Stimulated activated CD8-positive, alpha-beta memory T cell treated with anti-CD3 and anti-CD28 coated beads, Interleukin-15, amount 100 ng/mL, for 4 hours (primary cell): ENCODE results near the gene RCCD1.
"Not testable (repeated sequence)": the region's sequence is repeated elsewhere in the genome, so short reads cannot be mapped to it uniquely, and the experiment has no call there.

Experiments
- DNase-seq, 2 donors: peaks; one replicate each; pipeline ENCODE4 v3.0.0-alpha.2; 2020; ENCODE audit warnings: low read depth in 2 of 2

Gene RCCD1

DNA sequence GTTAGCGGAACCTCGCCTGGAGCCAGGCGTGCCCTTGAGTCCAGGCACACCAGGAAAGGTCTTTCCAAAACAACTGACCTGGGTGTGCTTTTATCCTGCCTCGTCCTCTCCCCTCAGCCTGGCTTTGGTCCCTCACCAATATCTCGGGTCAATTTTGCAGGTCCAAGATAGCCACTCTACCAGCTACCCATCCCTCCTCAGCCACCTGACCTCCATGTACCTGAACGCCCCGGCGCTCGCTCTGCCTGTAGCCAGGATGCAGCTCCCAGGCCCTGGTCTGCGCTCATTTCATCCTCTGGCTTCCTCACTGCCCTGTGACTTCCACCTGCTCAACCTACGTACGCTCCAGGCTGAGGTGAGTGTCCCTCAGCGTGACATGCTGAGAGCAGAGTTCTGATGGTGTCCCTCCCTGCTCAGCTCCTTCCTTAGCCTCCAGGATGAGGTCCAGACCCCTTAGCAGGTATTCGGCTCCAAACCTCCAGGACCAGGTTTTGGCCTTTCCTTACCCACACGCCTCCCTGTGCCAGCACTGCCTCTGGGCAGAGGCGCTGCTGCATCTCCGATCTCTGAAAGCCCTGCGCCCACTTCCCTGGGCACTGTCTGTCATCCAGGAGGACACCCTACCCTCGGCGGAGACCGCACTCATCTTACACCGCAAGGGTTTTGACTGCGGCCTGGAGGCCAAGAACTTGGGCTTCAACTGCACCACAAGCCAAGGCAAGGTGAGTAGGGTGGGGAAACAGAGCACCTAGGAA, 36.5 kb upstream of the RCCD1 start:
- no peak for DNase-seq

- DNase-seq, result no peak
These were observed 35.8 kb upstream of the RCCD1 start for GRCh38 chr15:90918835-90919234.

DNA sequence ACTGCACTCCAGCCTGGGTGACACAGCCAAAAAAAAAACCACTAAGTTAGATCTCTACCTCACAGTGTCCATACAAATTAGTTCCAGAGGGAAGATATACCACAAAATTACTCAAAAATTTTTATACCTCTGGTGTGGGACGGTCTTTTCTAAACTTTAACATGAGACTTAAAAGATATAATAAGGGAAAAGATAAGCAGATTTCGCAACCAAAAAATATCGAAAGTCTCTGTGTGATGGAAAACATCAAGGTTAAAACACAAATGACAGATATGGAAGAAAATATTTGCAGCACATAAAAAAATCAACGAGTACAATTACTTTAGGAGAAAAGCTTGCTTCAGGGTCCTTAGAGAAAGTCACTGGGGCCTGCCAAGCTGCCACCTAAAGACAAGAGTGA, 32.8 kb upstream of the RCCD1 start:
- no peak for DNase-seq

DNA sequence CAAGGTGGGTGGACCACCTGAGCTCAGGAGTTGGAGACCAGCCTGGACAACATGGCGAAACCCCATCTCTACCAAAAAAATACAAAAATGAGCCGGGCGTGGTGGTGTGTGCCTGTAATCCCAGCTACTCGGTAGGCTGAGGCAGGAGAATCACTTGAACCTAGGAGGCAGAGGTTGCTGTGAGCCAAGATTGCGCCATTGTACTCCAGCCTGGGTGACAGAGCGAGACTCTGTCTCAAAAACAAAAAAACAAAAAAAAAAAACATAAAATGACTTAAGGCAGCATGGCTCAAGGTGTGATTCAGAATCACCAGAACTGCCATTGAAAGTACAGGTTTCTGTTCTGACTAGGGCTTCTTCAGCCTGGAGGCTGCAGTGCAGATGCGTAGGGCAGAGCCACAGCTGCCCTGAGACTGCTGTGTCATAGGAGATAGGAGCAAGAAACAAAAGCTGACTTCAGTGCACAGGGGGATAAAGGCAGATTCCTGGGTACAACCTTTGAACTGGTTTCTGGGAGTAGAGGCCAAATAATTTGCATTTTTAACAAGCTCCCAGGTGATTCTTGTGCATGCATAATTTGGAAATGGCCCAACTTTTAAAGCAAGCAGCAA, 31.9 kb upstream of the RCCD1 start:
- not testable (repeated sequence) for DNase-seq

- no peak for DNase-seq
These were observed 30.3 kb upstream of the RCCD1 start for GRCh38 chr15:90924375-90924774.

- not testable (repeated sequence) for DNase-seq
These were observed 27.9 kb upstream of the RCCD1 start for GRCh38 chr15:90926766-90927165.

DNA sequence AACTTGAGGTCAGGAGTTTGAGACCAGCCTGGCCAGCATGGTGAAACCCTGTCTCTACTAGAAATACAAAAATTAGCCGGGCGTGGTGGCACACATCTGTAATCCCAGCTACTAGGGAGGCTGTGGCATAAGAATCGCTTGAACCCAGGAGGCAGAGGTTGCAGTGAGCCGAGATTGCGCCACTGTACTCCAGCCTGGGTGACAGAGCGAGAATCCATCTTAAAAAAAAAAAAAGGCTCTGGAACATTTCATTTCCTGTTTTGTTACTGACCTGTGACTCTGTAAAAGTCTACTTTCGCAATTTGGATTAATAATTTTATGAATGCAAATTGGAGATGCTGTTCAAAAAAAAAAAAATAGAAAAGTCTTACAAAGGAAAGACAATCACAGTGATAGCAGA, 26.6 kb upstream of the RCCD1 start:
- not testable (repeated sequence) for DNase-seq

GRCh38 chr15:90929246-90930019, 25.3 kb upstream of the RCCD1 start:
- DNase-seq, result no peak

DNA sequence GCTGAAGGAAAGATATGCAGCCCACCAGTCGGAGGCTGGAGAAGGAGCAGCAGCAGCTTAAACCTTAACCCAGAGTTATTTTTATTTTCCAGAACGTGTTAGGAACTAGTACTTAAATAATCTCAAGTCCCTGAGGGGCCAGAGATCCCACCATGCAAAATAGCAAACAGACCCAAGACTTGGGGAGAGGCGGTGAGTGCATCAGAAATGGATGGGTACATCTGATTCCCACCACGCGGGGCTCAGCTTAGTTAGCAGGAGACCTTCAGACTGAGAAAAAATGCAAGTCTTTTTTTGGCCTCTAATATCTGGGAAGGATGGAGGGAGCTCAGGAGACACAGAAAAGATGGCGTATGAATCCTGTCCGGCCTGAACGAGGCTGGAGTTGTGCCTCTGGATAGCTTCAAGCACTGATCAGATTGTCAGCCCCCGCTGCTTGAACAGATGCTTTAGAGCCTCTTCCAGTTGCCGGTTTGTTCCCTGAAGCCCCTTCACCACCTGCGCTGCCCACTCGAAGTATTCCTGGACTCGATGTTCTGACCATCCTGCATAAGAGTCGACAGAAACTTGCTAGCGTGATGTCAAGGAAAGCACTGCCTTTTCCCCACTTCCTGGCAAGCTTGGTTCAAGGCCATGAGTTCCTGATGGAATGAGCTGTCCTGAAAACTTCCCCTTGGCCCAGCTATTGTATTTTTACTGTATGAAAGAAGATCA, 23.7 kb upstream of the RCCD1 start:
- no peak for DNase-seq

- DNase-seq, result no peak
These were observed 23.2 kb upstream of the RCCD1 start for GRCh38 chr15:90931575-90931827.

DNA sequence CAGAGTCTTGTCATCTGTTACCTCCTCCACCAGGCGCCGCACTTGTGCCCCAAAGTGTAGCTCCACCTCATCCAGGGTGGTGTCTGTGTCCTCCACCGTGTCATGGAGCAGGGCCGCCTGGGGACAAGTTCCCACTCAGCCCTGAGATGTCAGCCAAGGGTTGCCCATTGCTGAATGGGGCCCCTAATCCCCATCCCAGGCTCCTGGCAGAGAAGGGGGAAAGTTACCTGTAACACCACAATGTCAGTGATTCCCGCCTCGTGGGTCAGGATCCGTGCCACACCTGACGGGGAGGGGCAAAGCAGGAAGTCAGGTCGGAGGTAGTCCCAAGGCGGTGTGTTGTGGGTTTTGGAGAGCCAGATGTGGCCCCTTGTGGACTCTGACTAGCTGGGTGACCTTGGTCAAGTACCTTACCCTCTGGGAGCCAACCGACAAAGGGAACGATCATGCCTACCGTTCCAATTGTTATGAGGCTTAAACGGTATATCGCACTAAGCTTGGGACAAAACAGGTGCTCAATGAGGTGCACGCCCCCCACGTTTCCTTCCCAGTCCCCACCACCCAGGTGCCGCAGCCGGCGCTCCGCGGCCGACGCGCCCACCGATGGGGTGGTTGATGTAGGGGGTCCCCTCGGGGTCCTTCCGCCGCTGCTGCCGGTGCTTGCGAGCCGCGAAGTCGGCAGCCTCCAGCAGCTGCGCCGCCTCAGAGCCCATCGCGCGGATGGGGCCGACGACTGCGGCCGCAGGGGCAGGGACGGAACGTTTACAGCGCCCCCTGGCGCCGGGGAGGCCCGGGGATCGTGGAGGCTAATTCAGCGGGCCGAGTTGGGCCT, 22.6 kb upstream of the RCCD1 start, which contains the start of gene HDDC3:
Gene HDDC3 (minus strand): TSS at position 722 of the 832 bp plus-strand sequence. CDS start 9 bp downstream, at position 713.
- DNase-seq, result peak; percentile 76 to 78

- DNase-seq, result no peak
These were observed 22.1 kb upstream of the RCCD1 start for GRCh38 chr15:90932660-90932991.

GRCh38 chr15:90933301-90933700, 21.4 kb upstream of the RCCD1 start:
- DNase-seq, result no peak

DNA sequence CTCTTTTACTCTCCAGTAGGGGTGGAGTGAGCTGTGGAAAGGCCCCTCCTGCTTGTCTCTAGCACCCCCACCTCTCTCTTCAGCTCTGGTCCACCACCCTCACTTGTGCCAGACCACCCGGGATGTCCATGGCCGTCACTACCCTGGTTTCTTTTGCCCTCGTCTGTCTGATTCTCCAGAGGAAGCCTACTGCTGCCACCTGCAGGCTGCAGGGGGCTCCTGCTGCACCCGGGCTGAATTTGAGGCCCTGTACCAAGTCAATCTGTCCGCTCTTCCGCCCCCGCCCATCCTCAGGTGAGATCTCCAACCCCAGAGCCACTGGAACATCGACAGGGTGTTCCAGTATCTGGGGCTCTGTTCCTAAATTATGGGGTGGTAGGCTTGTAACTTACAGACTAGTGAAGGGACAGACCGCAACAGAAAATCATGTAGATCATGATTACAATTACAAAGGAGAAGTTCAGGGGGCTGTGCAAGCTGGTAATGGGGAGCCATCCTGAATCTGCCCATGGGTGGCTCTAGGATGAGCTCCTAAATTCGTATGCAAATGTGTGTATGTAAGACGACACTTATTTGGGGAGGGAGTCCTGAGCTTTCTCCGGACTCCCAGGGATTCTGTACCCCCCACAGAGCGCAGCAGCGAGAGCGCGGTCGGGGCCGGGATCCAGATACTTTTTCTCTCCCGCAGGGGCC, 20.3 kb upstream of the RCCD1 start:
- peak; percentile 62 to 67 for DNase-seq

- peak; percentile 90 for DNase-seq
These were observed 19.5 kb upstream of the RCCD1 start, which contains the start of gene UNC45A for GRCh38 chr15:90934949-90935751. Gene UNC45A (plus strand): TSS chr15:90935285. CDS start chr15:90935325, 40 bp downstream.

DNA sequence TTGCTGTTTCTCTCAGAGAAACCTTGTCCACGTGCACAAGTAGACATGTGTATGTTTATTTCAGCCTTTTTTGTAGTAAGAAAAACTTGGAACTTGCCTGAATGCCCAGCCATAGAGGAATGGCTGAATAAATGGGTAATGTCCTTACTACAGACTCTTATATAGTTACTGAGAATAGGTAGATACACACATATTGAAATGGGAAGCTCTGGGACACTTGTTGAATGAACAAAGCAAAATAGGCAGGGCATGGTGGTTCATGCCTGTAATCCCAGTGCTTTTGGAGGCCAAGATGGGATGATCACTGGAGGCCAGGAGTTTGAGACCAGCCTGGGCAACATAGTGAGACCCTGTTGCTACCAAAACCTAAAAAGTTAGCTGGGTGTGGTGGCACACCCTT, 17.9 kb upstream of the RCCD1 start:
- no peak for DNase-seq

GRCh38 chr15:90938261-90938660, 16.4 kb upstream of the RCCD1 start:
- DNase-seq, result no peak

GRCh38 chr15:90939756-90940155, 14.9 kb upstream of the RCCD1 start:
- DNase-seq, result no peak

- no peak for DNase-seq
These were observed 13.6 kb upstream of the RCCD1 start for GRCh38 chr15:90941038-90941437.
